H1 (cell line): Measurements from ENCODE around the gene ATP11A. TPM values are rescaled to one million over a fixed set of nuclear protein-coding genes. Genes with fewer than 3 reads are reported as not detected.

Experiments used
- KDM1A ChIP-seq: fragments of 200-600, 300-600 bp; sonication (generic); IDR thresholded peaks from 2 replicates; pipeline ENCODE4 v1.7.1; 2016; ENCODE audit warnings: mild to moderate bottlenecking, low read length, borderline replicate concordance
- polyA plus RNA-seq, 7 experiments: library from polyadenylated mRNA; depleted of rRNA in 3 of 7; stranded (reverse) in 5 of 7; unstranded in 2 of 7; fragments of >200 nt in 5 of 7; fragments of 200-250 nt in 2 of 7; gene quantifications; 1 replicate in 5 of 7; 2 replicates in 1 of 7; 4 replicates in 1 of 7; pipeline versions ENCODE4 v1.2.1 to v1.2.3, GENCODE V29; 2011 to 2013; ENCODE audit warnings: missing spikeins in 2 of 7, mixed read lengths in 2 of 7
- total RNA-seq: library from RNA; stranded (reverse); fragmentation: NEBNext Ultra II Directional; extraction: Animal tissue kit (Norgen Biotek cat#: 25700); gene quantifications from 2 replicates; pipeline ENCODE4 v1.2.1, GENCODE V29; 2021

The ATP11A gene
- total and polyA plus RNA-seq, 2 of the 8 experiments (the other 6 are each of a cell fraction or from before 2014, with no cell fraction given) = 28.8 to 72.9 TPM

DNA sequence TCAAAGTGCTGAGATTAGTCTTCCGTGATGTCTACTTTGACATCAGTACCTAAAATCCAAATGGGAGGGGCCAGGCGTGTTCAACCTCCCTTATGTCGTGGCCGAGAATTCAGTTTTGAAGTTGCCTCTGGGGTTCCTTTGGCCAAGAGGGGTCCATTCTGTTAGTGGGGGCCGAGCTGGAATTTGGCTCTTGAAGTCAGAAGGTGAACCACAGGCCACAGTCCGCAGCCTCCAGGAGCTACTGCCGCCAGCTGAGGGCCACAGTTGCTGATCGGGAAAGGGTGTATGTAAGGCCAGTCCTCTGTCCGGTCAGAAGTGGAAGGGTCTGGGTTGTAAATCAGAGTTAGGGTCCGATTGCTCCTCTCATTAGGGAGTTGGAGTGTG lies 31.0 kb downstream of the ATP11A start (continued):
- no peak for TF ChIP-seq KDM1A
- TF ChIP-seq, all 59 proteins: peak for 0
